ENCODE measurements around the gene B9D1. TPM values are rescaled to one million over a fixed set of nuclear protein-coding genes. Genes with fewer than 3 reads are reported as not detected.

B9D1 gene
- total and polyA plus RNA-seq, 2 of the 13 experiments (the other 11 are each of a cell fraction or from before 2014, with no cell fraction given): 27.7 to 31.1 TPM

- TF ChIP-seq ZNF615 (CRISPR knock-in tag; IDR thresholded peaks at IDR 0.05; ENCODE audit: borderline replicate concordance) (0 out of 2 replicates have a peak, but pooled peaks have one; percentile 57), MIER2 (CRISPR knock-in tag; IDR thresholded peaks at IDR 0.05) (peak; percentile 7; the same call in 1 of the 2 replicates), ZNF530 (CRISPR knock-in tag; IDR thresholded peaks at IDR 0.05; ENCODE audit: low read depth) (no peak), ZSCAN20 (CRISPR knock-in tag; IDR thresholded peaks at IDR 0.05; ENCODE audit: borderline replicate concordance) (0 out of 2 replicates have a peak, but pooled peaks have one; percentile 15), ZMYM4 (CRISPR knock-in tag; IDR thresholded peaks at IDR 0.05) (no peak; the same call in none of the 2 replicates), CBFB (CRISPR knock-in tag; IDR thresholded peaks at IDR 0.05) (no peak), IKZF5 (CRISPR knock-in tag; IDR thresholded peaks at IDR 0.05) (peak; percentile 38; the same call in 1 of the 2 replicates), DDIT3 (CRISPR knock-in tag; IDR thresholded peaks at IDR 0.05) (no peak), ZNF446 (CRISPR knock-in tag; IDR thresholded peaks at IDR 0.05) (0 out of 2 replicates have a peak, but pooled peaks have one; percentile 28), SUZ12 (IDR thresholded peaks at IDR 0.05; ENCODE audit: low read depth, low read length) (no peak), NFYC (CRISPR knock-in tag; IDR thresholded peaks at IDR 0.05) (0 out of 2 replicates have a peak, but pooled peaks have one; percentile 87), ZFP90 (CRISPR knock-in tag; IDR thresholded peaks at IDR 0.05; ENCODE audit: borderline replicate concordance) (peak; percentile 86; the same call in 1 of the 2 replicates), HIVEP1 (CRISPR knock-in tag; IDR thresholded peaks at IDR 0.05) (peak; percentile 38; the same call in 1 of the 2 replicates), ZSCAN5A (CRISPR knock-in tag; IDR thresholded peaks at IDR 0.05; ENCODE audit: borderline replicate concordance) (no peak), ZNF407 (CRISPR knock-in tag; IDR thresholded peaks at IDR 0.05; ENCODE audit: not compliant biosample characterization) (peak; percentile 85), HNRNPK (IDR thresholded peaks at IDR 0.05; ENCODE audit: low read depth, low read length, poor library complexity, severe bottlenecking) (no peak), ELF4 (CRISPR knock-in tag; IDR thresholded peaks at IDR 0.05; ENCODE audit: borderline replicate concordance) (0 out of 2 replicates have a peak, but pooled peaks have one; percentile 56)
These were observed 15.3 kb upstream of the B9D1 start (continued) for GRCh38 chr17:19377602-19378415.
